GM23248 (cell line): ENCODE results near the gene MRPL4.

ENCODE experiments used
- EZH2 ChIP-seq: fragments of 200-600 bp; sonication (generic); IDR thresholded peaks from 2 replicates; pipeline ENCODE4 v1.6.1; 2018; ENCODE audit warnings: antibody characterized with exemption, mild to moderate bottlenecking; ENCODE audit not compliant: insufficient read depth, poor library complexity, severe bottlenecking
- EZH2phosphoT487 ChIP-seq: fragments of 200-600 bp; sonication (generic); IDR thresholded peaks from 2 replicates; pipeline ENCODE4 v1.6.1; 2018; ENCODE audit warnings: antibody characterized with exemption, moderate library complexity, mild to moderate bottlenecking, low read depth; ENCODE audit not compliant: insufficient read depth

DNA sequence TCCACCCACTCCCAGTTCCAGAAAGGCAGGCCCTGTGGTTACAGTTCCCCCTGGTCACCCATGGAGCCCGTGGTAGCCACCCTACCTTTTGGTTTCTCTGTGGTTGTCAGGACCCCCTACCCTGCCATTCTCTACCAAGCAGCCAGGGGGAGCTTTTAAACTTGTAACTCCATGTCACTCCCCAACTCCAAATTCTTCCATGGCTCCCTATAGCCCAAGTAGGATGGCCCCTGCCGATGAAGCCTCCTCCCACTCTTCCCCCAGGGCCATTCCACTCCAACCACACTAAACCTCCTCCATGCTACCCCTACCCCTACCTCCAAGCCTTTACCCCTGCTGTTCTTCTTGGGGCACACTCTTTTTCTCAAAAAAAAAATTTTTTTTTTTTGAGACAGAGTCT, 23.1 kb upstream of the MRPL4 start:
- no peak for TF ChIP-seq EZH2
- TF ChIP-seq EZH2phosphoT487, result no peak
